Measurements from ENCODE around the gene FMN2.
"Not testable (repeated sequence)": the region's sequence is repeated elsewhere in the genome, so short reads cannot be mapped to it uniquely, and the experiment has no call there.

FMN2 gene

GRCh38 chr1:240414237-240414636, 322.6 kb downstream of the FMN2 start:
- CTCF ChIA-PET: no interaction called here
- POLR2A ChIA-PET: no interaction called here
- Histone ChIP-seq H3K27me3 (replicated peaks in 2 of 5; ENCODE audit: control insufficient read depth in 4 of 5, insufficient read depth in 5 of 5, low read length in 4 of 5) (no peaks in the 10 kb centered on the region), H3K36me3 (ENCODE audit: control insufficient read depth in 4 of 4, insufficient read depth in 4 of 4, low read length in 3 of 4) (no peaks in the 10 kb centered on the region), H3K27ac (ENCODE audit: insufficient read depth in 1 of 2, low read depth in 1 of 2, low read length in 2 of 2, poor library complexity in 1 of 2, severe bottlenecking in 2 of 2) (no peak overlapping the region), H3K4me3 (ENCODE audit: control insufficient read depth in 1 of 7, extremely low read depth in 1 of 7, insufficient read depth in 4 of 7, low read depth in 2 of 7, low read length in 6 of 7) (no peak overlapping the region), H3K4me1 (ENCODE audit: control extremely low read depth in 1 of 4, control insufficient read depth in 4 of 4, insufficient read depth in 4 of 4, low read length in 3 of 4) (no peaks in the 10 kb centered on the region), H3K9me3 (ENCODE audit: control extremely low read depth in 1 of 5, control insufficient read depth in 4 of 5, insufficient read depth in 2 of 5, low read depth in 1 of 5, low read length in 4 of 5) (no peaks in the 10 kb centered on the region)
- no peak for DNase-seq
- 100% methylated on average over 1 of the region's 6 CpGs for WGBS (ENCODE audit: insufficient coverage)

GRCh38 chr1:240415011-240415410, 323.3 kb downstream of the FMN2 start:
- H3K4me1 ChIP-seq (ENCODE audit: control extremely low read depth in 1 of 4, control insufficient read depth in 4 of 4, insufficient read depth in 4 of 4, low read length in 3 of 4); DNase-seq; H3K36me3 ChIP-seq (ENCODE audit: control insufficient read depth in 4 of 4, insufficient read depth in 4 of 4, low read length in 3 of 4); H3K27ac ChIP-seq (ENCODE audit: insufficient read depth in 1 of 2, low read depth in 1 of 2, low read length in 2 of 2, poor library complexity in 1 of 2, severe bottlenecking in 2 of 2); H3K27me3 ChIP-seq (replicated peaks in 2 of 5; ENCODE audit: control insufficient read depth in 4 of 5, insufficient read depth in 5 of 5, low read length in 4 of 5); POLR2A ChIA-PET; H3K4me3 ChIP-seq (ENCODE audit: control insufficient read depth in 1 of 7, extremely low read depth in 1 of 7, insufficient read depth in 4 of 7, low read depth in 2 of 7, low read length in 6 of 7); H3K9me3 ChIP-seq (ENCODE audit: control extremely low read depth in 1 of 5, control insufficient read depth in 4 of 5, insufficient read depth in 2 of 5, low read depth in 1 of 5, low read length in 4 of 5); CTCF ChIA-PET: not testable (repeated sequence)
- WGBS (ENCODE audit: insufficient coverage): 100% methylated on average over 1 of the region's 1 CpG

GRCh38 chr1:240415532-240415931, 323.8 kb downstream of the FMN2 start:
- no peak overlapping the region for H3K27ac ChIP-seq (ENCODE audit: insufficient read depth in 1 of 2, low read depth in 1 of 2, low read length in 2 of 2, poor library complexity in 1 of 2, severe bottlenecking in 2 of 2)
- no peak overlapping the region for H3K4me3 ChIP-seq (ENCODE audit: control insufficient read depth in 1 of 7, extremely low read depth in 1 of 7, insufficient read depth in 4 of 7, low read depth in 2 of 7, low read length in 6 of 7)
- whole genome bisulfite sequencing (ENCODE audit: insufficient coverage): 81% methylated on average over 2 of the region's 4 CpGs
- no peaks in the 10 kb centered on the region for H3K4me1 ChIP-seq (ENCODE audit: control extremely low read depth in 1 of 4, control insufficient read depth in 4 of 4, insufficient read depth in 4 of 4, low read length in 3 of 4)
- ChIA-PET POLR2A (no interaction called here), CTCF (no interaction called here)
- H3K9me3 ChIP-seq (ENCODE audit: control extremely low read depth in 1 of 5, control insufficient read depth in 4 of 5, insufficient read depth in 2 of 5, low read depth in 1 of 5, low read length in 4 of 5): no peaks in the 10 kb centered on the region
- H3K27me3 ChIP-seq (replicated peaks in 2 of 5; ENCODE audit: control insufficient read depth in 4 of 5, insufficient read depth in 5 of 5, low read length in 4 of 5): no peaks in the 10 kb centered on the region
- DNase-seq: no peak
- no peaks in the 10 kb centered on the region for H3K36me3 ChIP-seq (ENCODE audit: control insufficient read depth in 4 of 4, insufficient read depth in 4 of 4, low read length in 3 of 4)

DNA sequence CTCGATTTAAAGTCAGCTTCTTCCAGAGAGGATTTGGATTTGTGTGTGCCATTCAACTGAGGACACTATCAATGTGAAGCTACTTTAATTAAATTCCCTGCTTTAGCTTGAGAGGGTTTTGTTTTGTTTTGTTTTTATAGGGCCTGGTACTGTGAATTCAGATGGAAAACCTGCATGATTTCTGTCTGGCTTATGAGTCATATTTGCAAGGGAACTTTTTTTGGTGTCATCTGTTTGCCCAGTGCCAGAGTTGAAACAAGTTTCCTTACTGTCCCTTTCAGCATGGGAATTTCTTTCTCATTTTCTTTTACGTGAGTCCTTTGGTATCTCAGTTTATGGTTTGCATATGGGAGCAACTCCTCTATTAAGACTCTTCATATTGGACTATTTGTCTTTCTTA, 325.6 kb downstream of the FMN2 start:
- POLR2A ChIA-PET: no interaction called here

DNA sequence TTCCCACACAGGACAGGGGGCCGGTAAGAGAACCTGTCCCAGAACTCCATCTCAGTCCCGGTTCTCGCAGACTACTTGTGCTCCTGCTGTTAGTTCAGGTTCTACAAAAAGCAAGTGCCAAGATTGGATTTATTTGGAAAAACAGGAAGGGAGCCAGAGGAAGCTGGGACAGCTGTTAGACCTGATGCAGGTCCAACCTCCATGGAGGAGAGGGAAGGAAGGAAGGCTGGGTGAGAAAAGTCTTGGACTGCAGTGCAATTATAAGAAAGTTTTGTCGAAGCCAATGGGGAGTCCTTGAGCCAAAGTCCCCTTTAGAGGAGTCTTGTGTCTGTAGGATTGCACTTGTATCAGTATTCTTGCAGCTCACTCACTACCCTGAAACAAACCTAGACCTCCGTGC, 329.1 kb downstream of the FMN2 start:
- Histone ChIP-seq H3K4me1 (ENCODE audit: control extremely low read depth in 1 of 4, control insufficient read depth in 4 of 4, insufficient read depth in 4 of 4, low read length in 3 of 4) (no peaks in the 10 kb centered on the region), H3K36me3 (ENCODE audit: control insufficient read depth in 4 of 4, insufficient read depth in 4 of 4, low read length in 3 of 4) (no peaks in the 10 kb centered on the region), H3K27me3 (replicated peaks in 2 of 5; ENCODE audit: control insufficient read depth in 4 of 5, insufficient read depth in 5 of 5, low read length in 4 of 5) (no peaks in the 10 kb centered on the region), H3K27ac (ENCODE audit: insufficient read depth in 1 of 2, low read depth in 1 of 2, low read length in 2 of 2, poor library complexity in 1 of 2, severe bottlenecking in 2 of 2) (no peak overlapping the region), H3K4me3 (ENCODE audit: control insufficient read depth in 1 of 7, extremely low read depth in 1 of 7, insufficient read depth in 4 of 7, low read depth in 2 of 7, low read length in 6 of 7) (no peak overlapping the region), H3K9me3 (ENCODE audit: control extremely low read depth in 1 of 5, control insufficient read depth in 4 of 5, insufficient read depth in 2 of 5, low read depth in 1 of 5, low read length in 4 of 5) (no peaks in the 10 kb centered on the region)
- ChIA-PET POLR2A (no interaction called here), CTCF (interaction anchor here (0.6 kb wide), 1 partner anchor 11 kb away, joined by 3 read pairs; no protein-coding TSS in a partner anchor)
- WGBS (ENCODE audit: insufficient coverage): 93% methylated on average over 3 of the region's 5 CpGs
- no peak for DNase-seq

More for the DNA sequence above, 325.6 kb downstream of the FMN2 start:
- H3K4me1 ChIP-seq (ENCODE audit: control extremely low read depth in 1 of 4, control insufficient read depth in 4 of 4, insufficient read depth in 4 of 4, low read length in 3 of 4): no peaks in the 10 kb centered on the region
- no peaks in the 10 kb centered on the region for H3K9me3 ChIP-seq (ENCODE audit: control extremely low read depth in 1 of 5, control insufficient read depth in 4 of 5, insufficient read depth in 2 of 5, low read depth in 1 of 5, low read length in 4 of 5)
- CTCF ChIA-PET: no interaction called here
- H3K27me3 ChIP-seq (replicated peaks in 2 of 5; ENCODE audit: control insufficient read depth in 4 of 5, insufficient read depth in 5 of 5, low read length in 4 of 5): no peaks in the 10 kb centered on the region
- no CpG with 5 or more reads among the region's 2 CpGs for WGBS (ENCODE audit: insufficient coverage)
- no peak overlapping the region for H3K27ac ChIP-seq (ENCODE audit: insufficient read depth in 1 of 2, low read depth in 1 of 2, low read length in 2 of 2, poor library complexity in 1 of 2, severe bottlenecking in 2 of 2)
- no peak for DNase-seq
- H3K36me3 ChIP-seq (ENCODE audit: control insufficient read depth in 4 of 4, insufficient read depth in 4 of 4, low read length in 3 of 4): no peaks in the 10 kb centered on the region
- no peak overlapping the region for H3K4me3 ChIP-seq (ENCODE audit: control insufficient read depth in 1 of 7, extremely low read depth in 1 of 7, insufficient read depth in 4 of 7, low read depth in 2 of 7, low read length in 6 of 7)

DNA sequence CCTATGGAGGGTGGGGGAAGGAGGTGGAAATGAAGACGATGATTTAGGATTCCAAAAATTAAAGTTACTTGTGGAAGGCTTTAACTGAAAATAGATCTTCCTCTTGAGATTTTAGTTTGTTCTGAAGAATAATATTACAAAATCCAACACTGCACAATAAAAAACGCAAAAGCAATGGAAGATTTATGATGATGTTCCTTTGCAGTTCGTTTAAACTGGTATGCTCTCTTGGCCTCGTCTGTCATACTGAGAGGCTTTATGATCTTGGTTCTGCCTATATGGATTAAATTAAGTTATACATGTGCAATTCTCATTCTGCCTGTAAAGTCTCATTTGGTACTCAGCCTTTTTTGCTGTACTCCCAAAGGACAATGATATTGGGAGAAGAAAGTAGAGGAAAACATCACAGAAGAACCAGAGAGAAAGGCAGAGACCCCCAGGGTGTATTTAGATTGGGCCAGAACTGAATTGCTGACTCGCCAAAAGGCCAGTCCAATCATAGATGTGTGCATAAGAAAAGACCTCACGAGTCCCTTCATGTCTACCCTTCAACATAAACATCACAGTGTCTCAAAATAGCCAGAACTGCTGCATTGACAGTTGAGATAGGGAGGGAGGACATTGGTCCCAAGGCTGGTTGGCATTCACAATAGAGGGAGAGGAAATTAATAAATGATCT, 331.7 kb downstream of the FMN2 start:
- Histone ChIP-seq H3K27me3 (replicated peaks in 2 of 5; ENCODE audit: control insufficient read depth in 4 of 5, insufficient read depth in 5 of 5, low read length in 4 of 5) (no peaks in the 10 kb centered on the region), H3K4me1 (ENCODE audit: control extremely low read depth in 1 of 4, control insufficient read depth in 4 of 4, insufficient read depth in 4 of 4, low read length in 3 of 4) (no peaks in the 10 kb centered on the region), H3K9me3 (ENCODE audit: control extremely low read depth in 1 of 5, control insufficient read depth in 4 of 5, insufficient read depth in 2 of 5, low read depth in 1 of 5, low read length in 4 of 5) (no peaks in the 10 kb centered on the region), H3K4me3 (ENCODE audit: control insufficient read depth in 1 of 7, extremely low read depth in 1 of 7, insufficient read depth in 4 of 7, low read depth in 2 of 7, low read length in 6 of 7) (no peak overlapping the region), H3K36me3 (ENCODE audit: control insufficient read depth in 4 of 4, insufficient read depth in 4 of 4, low read length in 3 of 4) (no peaks in the 10 kb centered on the region), H3K27ac (ENCODE audit: insufficient read depth in 1 of 2, low read depth in 1 of 2, low read length in 2 of 2, poor library complexity in 1 of 2, severe bottlenecking in 2 of 2) (no peak overlapping the region)
- DNase-seq: no peak
- no CpG with 5 or more reads among the region's 6 CpGs for WGBS (ENCODE audit: insufficient coverage)
- ChIA-PET CTCF (no interaction called here), POLR2A (no interaction called here)

DNA sequence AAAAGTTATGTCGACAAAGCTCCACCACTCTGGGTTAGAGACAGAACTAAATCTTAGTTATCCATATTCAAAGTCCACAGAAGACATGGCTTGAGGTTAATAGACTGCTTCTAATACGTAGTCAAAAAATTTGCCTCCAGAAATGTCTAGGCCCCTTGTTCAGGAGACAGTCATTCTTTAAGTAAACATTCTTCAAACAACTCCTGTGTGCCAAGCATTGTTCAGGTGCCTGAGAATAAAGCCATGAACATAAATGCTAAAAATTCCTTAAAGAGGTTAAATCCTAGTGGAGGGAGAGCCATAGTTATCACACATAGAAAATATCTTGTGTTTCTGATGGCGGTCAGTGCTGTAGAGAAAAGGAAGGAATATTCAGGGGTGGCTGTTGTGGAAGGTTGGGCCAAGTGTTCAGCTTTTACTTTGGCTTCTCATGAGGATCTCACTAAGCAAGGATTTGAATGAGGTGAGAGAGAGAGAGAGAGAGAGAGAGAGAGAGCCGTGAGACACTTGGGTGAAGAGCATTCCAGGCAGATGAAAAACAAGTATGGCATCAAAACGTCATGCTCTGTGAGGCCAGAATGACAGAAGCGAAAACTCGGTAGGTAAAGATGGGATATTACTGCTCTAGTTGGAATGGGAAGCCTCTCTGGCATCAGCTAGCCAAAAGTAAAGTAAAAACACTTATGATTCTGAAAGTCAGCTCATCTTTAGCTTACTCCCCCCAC, 333.2 kb downstream of the FMN2 start:
- WGBS (ENCODE audit: insufficient coverage): 73% methylated on average over 5 of the region's 7 CpGs
- DNase-seq: no peak
- Histone ChIP-seq H3K9me3 (ENCODE audit: control extremely low read depth in 1 of 5, control insufficient read depth in 4 of 5, insufficient read depth in 2 of 5, low read depth in 1 of 5, low read length in 4 of 5) (no peaks in the 10 kb centered on the region), H3K4me3 (ENCODE audit: control insufficient read depth in 1 of 7, extremely low read depth in 1 of 7, insufficient read depth in 4 of 7, low read depth in 2 of 7, low read length in 6 of 7) (no peak overlapping the region), H3K27ac (ENCODE audit: insufficient read depth in 1 of 2, low read depth in 1 of 2, low read length in 2 of 2, poor library complexity in 1 of 2, severe bottlenecking in 2 of 2) (no peak overlapping the region), H3K36me3 (ENCODE audit: control insufficient read depth in 4 of 4, insufficient read depth in 4 of 4, low read length in 3 of 4) (no peaks in the 10 kb centered on the region), H3K27me3 (replicated peaks in 2 of 5; ENCODE audit: control insufficient read depth in 4 of 5, insufficient read depth in 5 of 5, low read length in 4 of 5) (no peaks in the 10 kb centered on the region), H3K4me1 (ENCODE audit: control extremely low read depth in 1 of 4, control insufficient read depth in 4 of 4, insufficient read depth in 4 of 4, low read length in 3 of 4) (no peaks in the 10 kb centered on the region)
- ChIA-PET POLR2A (no interaction called here), CTCF (interaction anchor here (0.6 to 1.3 kb wide), 2 partner anchors 30 to 33 kb away, joined by 3 read pairs; no protein-coding TSS in a partner anchor)
